A673 (cell line): Measurements from ENCODE around the gene METRNL.

Experiments
- EZH2 ChIP-seq: fragments of 200-600 bp; sonication (generic); IDR thresholded peaks from 2 replicates; pipeline ENCODE4 v1.6.1; 2017; ENCODE audit warnings: borderline replicate concordance, low read depth, mild to moderate bottlenecking, mixed read lengths, antibody characterized with exemption, low read length; ENCODE audit not compliant: poor library complexity, severe bottlenecking
- TF ChIP-seq, protein P1 (sequence below): fragments of 300-800, 200-600 bp; sonication (generic); conservative IDR thresholded peaks from 2 replicates; pipeline ENCODE4 v1.5.1; 2017; ENCODE audit warnings: low read depth, mild to moderate bottlenecking, antibody characterized with exemption, low read length, moderate library complexity, mixed read lengths

DNA sequence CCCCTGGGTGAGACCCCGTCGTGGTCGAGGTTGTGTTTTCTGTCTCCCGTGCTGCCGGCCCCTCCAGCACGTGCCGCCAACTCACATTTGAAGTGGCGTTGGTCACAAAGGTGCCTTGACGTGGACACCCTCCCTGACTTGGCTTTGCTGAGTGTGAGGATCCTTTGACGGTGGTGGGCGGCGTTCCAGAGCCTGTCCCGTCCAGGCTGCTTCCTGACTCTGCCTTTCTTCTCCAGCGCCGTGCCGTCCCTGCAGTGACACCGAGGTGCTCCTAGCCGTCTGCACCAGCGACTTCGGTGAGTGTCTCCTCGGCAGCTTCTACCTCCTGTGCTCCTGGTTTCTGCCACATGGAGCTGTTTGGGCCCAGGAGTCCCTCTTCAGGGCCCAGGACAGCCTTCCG lies 13.5 kb downstream of the METRNL start:
- TF ChIP-seq, protein P1, sequence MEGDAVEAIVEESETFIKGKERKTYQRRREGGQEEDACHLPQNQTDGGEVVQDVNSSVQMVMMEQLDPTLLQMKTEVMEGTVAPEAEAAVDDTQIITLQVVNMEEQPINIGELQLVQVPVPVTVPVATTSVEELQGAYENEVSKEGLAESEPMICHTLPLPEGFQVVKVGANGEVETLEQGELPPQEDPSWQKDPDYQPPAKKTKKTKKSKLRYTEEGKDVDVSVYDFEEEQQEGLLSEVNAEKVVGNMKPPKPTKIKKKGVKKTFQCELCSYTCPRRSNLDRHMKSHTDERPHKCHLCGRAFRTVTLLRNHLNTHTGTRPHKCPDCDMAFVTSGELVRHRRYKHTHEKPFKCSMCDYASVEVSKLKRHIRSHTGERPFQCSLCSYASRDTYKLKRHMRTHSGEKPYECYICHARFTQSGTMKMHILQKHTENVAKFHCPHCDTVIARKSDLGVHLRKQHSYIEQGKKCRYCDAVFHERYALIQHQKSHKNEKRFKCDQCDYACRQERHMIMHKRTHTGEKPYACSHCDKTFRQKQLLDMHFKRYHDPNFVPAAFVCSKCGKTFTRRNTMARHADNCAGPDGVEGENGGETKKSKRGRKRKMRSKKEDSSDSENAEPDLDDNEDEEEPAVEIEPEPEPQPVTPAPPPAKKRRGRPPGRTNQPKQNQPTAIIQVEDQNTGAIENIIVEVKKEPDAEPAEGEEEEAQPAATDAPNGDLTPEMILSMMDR: no peak
- TF ChIP-seq EZH2: no peak
